ENCODE data around the gene ZBTB49. TPM values are rescaled to one million over a fixed set of nuclear protein-coding genes. Genes with fewer than 3 reads are reported as not detected.
A peak's percentile ranks its signal among the peaks of the same experiment; 100 is the strongest.

The ZBTB49 gene
- total RNA-seq (2022) (3.5 and 7.2 TPM in 2 replicates), Bru-seq, nascent RNA (percentile 64 among the genes with signal in this experiment), BruChase-seq, experiment 1, labeled RNA remaining after a 2-hour chase (percentile 61 among the genes with signal in this experiment), BruChase-seq, experiment 2, labeled RNA remaining after a 6-hour chase (percentile 52 among the genes with signal in this experiment)
- long read RNA-seq, partial matches to known transcripts, result 0 of 3 reads
- long read RNA-seq, other reads (novel, unspliced or antisense), result 2 of 3 reads

- Mint-ChIP-seq H3K27me3 (ENCODE audit: insufficient read depth, unreplicated experiment) (no peaks in the 10 kb centered on the region), H3K36me3 (ENCODE audit: insufficient read depth, unreplicated experiment) (peaks cover 26% of the 10 kb centered on the region), H3K4me3 (ENCODE audit: unreplicated experiment) (peak within 1 kb of the TSS; percentile 97), H3K27ac (ENCODE audit: unreplicated experiment) (peak within 1 kb of the TSS; percentile 90), H3K9me3 (ENCODE audit: unreplicated experiment) (peaks cover 3% of the 10 kb centered on the region), H3K4me1 (ENCODE audit: low read depth, unreplicated experiment) (peaks cover 10% of the 10 kb centered on the region)
- BruUV-seq (replicated peaks), result no TSS peak
- H3K9me3 ChIP-seq, result no peaks in the 10 kb centered on the region
- H3K36me3 ChIP-seq (ENCODE audit: control insufficient read depth, insufficient read depth, low read length), result peaks cover 1% of the 10 kb centered on the region; the same call in 1 of the 2 replicates
- TF ChIP-seq CTCF (IDR thresholded peaks at IDR 0.05; ENCODE audit: insufficient read depth in 1 of 2, low read depth in 1 of 2, low read length in 1 of 2, severe bottlenecking in 1 of 2, unreplicated experiment in 1 of 2), result no peak
- H3K4me1 ChIP-seq, result 0 out of 2 replicates have a peak, but pooled peaks cover 3% of the 10 kb centered on the region
- DNase-seq, result peak; percentile 93 to 96
- POLR2A ChIA-PET, result interaction anchor here (0.6 to 0.7 kb wide), 3 partner anchors 9 to 1224 kb away, joined by 3 read pairs; no protein-coding TSS in a partner anchor
- H3K27me3 ChIP-seq (replicated peaks; ENCODE audit: control insufficient read depth, insufficient read depth, low read length), result no peaks in the 10 kb centered on the region
- H3K4me3 ChIP-seq (ENCODE audit: low read depth, low read length), result peak within 1 kb of the TSS; percentile 96
- CTCF ChIA-PET, result interaction anchor here (0.6 kb wide), 1 partner anchor 107 kb away, joined by 3 read pairs; no protein-coding TSS in a partner anchor
- intact Hi-C loops (cut with micrococcal nuclease; ENCODE audit: unreplicated experiment), result no loop called here
Measured at GRCh38 chr4:4289941-4290850, at the start of gene ZBTB49, which contains the start of gene LYAR. ZBTB49 (plus strand) TSS chr4:4290251; CDS start chr4:4299946, 9,695 bp downstream. LYAR (minus strand) TSS chr4:4290154; CDS start chr4:4283742, 6,412 bp downstream.

GRCh38 chr4:4245172-4245571, 44.9 kb upstream of the ZBTB49 start:
- no peak for TF ChIP-seq CTCF (IDR thresholded peaks at IDR 0.05; ENCODE audit: insufficient read depth in 1 of 2, low read depth in 1 of 2, low read length in 1 of 2, severe bottlenecking in 1 of 2, unreplicated experiment in 1 of 2)
- intact Hi-C loops (cut with micrococcal nuclease; ENCODE audit: unreplicated experiment), result no loop called here
- H3K9me3 Mint-ChIP-seq (ENCODE audit: unreplicated experiment), result no peaks in the 10 kb centered on the region
- Histone ChIP-seq H3K4me1 (peaks cover 5% of the 10 kb centered on the region), H3K4me3 (ENCODE audit: low read depth, low read length) (no peak overlapping the region), H3K27me3 (replicated peaks; ENCODE audit: control insufficient read depth, insufficient read depth, low read length) (no peaks in the 10 kb centered on the region), H3K36me3 (ENCODE audit: control insufficient read depth, insufficient read depth, low read length) (peaks cover 3% of the 10 kb centered on the region; the same call in 1 of the 2 replicates), H3K9me3 (no peaks in the 10 kb centered on the region)
- no TSS peak for BruUV-seq (replicated peaks)
- H3K4me1 Mint-ChIP-seq (ENCODE audit: low read depth, unreplicated experiment), result peaks cover 13% of the 10 kb centered on the region
- ChIA-PET POLR2A (no interaction called here), CTCF (no interaction called here)
- no peak overlapping the region for H3K4me3 Mint-ChIP-seq (ENCODE audit: unreplicated experiment)
- peaks cover 43% of the 10 kb centered on the region for H3K36me3 Mint-ChIP-seq (ENCODE audit: insufficient read depth, unreplicated experiment)
- H3K27me3 Mint-ChIP-seq (ENCODE audit: insufficient read depth, unreplicated experiment), result no peaks in the 10 kb centered on the region
- H3K27ac Mint-ChIP-seq (ENCODE audit: unreplicated experiment), result no peak overlapping the region
- no peak for DNase-seq

GRCh38 chr4:4247696-4248028, 42.4 kb upstream of the ZBTB49 start:
- Mint-ChIP-seq H3K4me1 (ENCODE audit: low read depth, unreplicated experiment) (peaks cover 13% of the 10 kb centered on the region), H3K27ac (ENCODE audit: unreplicated experiment) (peak overlapping the region; percentile 97), H3K9me3 (ENCODE audit: unreplicated experiment) (no peaks in the 10 kb centered on the region), H3K27me3 (ENCODE audit: insufficient read depth, unreplicated experiment) (no peaks in the 10 kb centered on the region), H3K4me3 (ENCODE audit: unreplicated experiment) (peak overlapping the region; percentile 95), H3K36me3 (ENCODE audit: insufficient read depth, unreplicated experiment) (peaks cover 37% of the 10 kb centered on the region)
- intact Hi-C loops (cut with micrococcal nuclease; ENCODE audit: unreplicated experiment), result loop anchor here (1.0 kb wide), 1 partner anchor 88 kb away; no protein-coding TSS in a partner anchor
- TSS peak; percentile 62 for BruUV-seq (replicated peaks)
- Histone ChIP-seq H3K9me3 (no peaks in the 10 kb centered on the region), H3K36me3 (ENCODE audit: control insufficient read depth, insufficient read depth, low read length) (peaks cover 3% of the 10 kb centered on the region; the same call in 1 of the 2 replicates), H3K4me3 (ENCODE audit: low read depth, low read length) (peak overlapping the region; percentile 91), H3K27me3 (replicated peaks; ENCODE audit: control insufficient read depth, insufficient read depth, low read length) (no peaks in the 10 kb centered on the region), H3K4me1 (peaks cover 5% of the 10 kb centered on the region)
- no peak for DNase-seq
- CTCF ChIA-PET, result interaction anchor here (0.9 kb wide), 1 partner anchor 31 kb away, joined by 4 read pairs; no protein-coding TSS in a partner anchor
- no peak for TF ChIP-seq CTCF (IDR thresholded peaks at IDR 0.05; ENCODE audit: insufficient read depth in 1 of 2, low read depth in 1 of 2, low read length in 1 of 2, severe bottlenecking in 1 of 2, unreplicated experiment in 1 of 2)
- POLR2A ChIA-PET, result interaction anchor here (0.8 kb wide), 1 partner anchor 76 kb away, joined by 3 read pairs; no protein-coding TSS in a partner anchor

Data from Caco-2 (cell line).